GM19463 (cell line): ENCODE results near the gene EML6.

Experiments
- ATAC-seq: cut with Tn5 transposase; IDR thresholded peaks from one replicate; pipeline ENCODE4 v1.9.1; 2021; ENCODE audit warnings: mild to moderate bottlenecking, moderate library complexity; ENCODE audit not compliant: unreplicated experiment

EML6 gene

GRCh38 chr2:54936766-54937165 is 213.3 kb downstream of the EML6 start:
- no peak for ATAC-seq

DNA sequence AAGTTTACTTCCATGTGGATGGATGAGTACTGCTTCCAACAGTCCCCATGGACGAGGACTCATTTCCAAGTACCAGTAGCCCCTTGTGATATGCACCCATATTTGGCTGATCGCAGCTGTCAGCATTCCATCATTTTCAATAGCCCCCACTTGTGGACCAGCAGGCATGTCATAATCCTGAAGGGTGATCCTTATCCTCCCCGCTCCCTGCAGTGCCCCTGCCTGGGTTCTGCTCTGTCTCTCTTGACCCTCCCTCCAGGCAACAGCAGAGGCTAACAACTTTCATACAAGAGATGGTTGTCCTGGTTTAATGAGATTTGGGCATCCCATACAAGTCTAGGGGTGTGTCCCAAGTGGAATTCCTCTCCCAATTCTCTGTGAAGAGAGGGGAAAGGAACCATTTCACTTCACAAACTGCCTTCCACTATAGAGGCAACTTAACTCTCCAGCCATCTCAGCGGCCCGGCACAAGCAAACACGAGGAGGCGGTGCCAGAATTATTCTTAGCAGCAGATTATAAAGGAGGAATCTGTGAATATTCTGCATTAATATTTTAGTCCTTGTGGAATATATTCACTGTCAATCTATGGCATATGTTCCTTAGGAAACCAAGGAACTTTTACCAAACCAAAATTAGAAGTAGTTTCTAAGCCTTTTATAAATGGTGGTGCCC is 216.1 kb downstream of the EML6 start:
- ATAC-seq, result no peak

DNA sequence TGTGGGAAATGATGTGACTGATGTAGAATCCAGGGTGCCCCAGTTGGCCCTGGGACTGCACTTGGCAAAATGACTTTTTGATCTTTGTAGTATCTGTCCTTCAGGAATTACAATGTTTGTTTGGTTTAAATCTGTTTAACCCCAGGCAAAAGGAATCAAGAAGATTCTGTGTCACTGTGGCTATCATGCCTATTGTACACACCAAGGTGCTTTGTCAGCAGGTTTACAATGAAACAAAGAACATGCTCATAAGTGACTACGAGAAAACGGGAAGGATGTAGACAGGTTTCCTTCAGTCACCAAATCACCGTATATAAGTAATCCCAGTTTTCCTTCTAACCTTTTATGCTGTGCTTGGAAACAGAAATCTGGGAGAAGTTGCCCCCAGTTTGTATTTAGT is 217.3 kb downstream of the EML6 start:
- ATAC-seq, result no peak

- no peak for ATAC-seq
Measured at GRCh38 chr2:54941248-54941984, 218.0 kb downstream of the EML6 start.

- no peak for ATAC-seq
Measured at GRCh38 chr2:54942373-54942772, 218.9 kb downstream of the EML6 start.

- no peak for ATAC-seq
Measured at GRCh38 chr2:54944724-54945326, 221.4 kb downstream of the EML6 start.

DNA sequence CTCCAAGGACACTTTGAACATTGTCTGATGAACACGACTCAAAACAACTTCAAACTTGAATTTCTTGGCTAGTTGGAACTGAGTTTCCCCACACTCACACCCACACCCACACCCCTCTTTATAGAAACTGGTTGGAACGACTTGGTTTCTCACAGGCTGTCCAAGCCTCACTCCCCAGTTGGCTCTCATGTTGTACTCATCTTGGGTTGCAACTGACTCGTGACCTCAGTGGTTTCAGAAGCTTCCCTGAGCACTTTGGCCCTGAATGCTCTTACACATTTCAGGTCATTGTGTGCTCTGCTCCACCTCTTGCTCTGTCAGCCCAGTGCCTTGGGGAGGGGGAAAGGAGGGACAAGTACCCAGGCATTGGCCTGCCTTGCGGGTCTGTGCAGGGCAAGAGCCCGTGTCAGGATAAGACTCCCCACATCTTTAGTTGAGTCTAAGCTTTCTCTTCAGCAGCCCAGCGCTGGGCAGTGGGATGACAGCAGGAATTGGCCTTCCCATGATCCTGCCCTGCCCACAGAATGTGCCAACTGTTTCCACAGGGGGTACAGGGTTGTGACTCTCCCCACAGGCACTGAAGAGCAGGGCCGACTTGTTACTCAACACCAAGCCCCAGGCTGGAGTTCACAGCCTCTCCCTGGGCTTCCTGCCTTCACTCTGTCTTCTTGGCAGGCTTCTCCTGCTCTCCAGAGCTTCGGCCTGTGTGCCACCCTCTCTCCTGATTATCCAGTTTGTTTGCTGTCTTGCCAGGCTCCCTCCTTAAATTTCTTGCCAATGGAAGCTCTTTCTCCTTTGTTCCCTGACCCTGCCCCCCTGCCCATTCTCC is 222.1 kb downstream of the EML6 start:
- peak; percentile 88 for ATAC-seq

GRCh38 chr2:54946220-54946805 is 222.9 kb downstream of the EML6 start:
- ATAC-seq, result no peak

DNA sequence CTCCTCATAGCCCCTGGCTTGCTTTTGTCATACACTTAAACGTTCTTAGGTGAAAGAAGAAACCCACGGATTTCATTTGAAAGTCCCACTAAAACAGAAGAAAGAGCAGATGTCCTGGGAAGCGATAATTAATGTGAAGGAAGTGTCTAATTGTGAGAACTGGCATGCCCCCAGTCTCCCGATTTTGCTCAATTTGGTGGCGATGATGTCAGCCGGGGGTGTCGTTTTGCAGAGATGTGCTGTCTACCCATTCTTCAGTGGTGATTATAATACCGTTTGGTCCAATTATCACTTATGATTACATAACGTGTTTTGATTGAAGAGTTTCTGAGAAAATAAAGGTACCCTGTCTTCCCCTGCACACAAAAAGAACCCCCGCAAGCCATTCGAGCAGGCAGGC is 223.7 kb downstream of the EML6 start:
- ATAC-seq, result no peak

- no peak for ATAC-seq
Measured at GRCh38 chr2:54947646-54948045, 224.2 kb downstream of the EML6 start.

DNA sequence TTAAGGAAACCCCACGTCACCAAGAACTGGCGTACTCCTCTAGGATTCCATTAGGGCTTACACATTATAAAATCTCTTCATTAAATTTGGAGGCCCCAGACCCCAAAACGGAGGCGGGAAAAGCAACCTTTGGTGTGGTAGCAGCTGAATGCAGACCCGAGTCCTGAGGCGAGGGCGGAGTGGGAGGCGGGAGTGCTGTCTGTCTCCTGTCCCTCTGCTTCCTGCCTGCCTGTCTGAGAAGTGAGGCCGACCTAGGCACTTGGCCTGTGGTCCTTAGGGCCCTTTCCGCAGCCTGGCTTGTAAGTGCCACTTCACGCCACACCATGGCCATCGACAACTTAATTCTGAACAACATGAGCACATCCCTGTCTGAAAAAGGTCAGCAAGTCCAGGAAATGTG is 224.7 kb downstream of the EML6 start:
- ATAC-seq, result no peak

DNA sequence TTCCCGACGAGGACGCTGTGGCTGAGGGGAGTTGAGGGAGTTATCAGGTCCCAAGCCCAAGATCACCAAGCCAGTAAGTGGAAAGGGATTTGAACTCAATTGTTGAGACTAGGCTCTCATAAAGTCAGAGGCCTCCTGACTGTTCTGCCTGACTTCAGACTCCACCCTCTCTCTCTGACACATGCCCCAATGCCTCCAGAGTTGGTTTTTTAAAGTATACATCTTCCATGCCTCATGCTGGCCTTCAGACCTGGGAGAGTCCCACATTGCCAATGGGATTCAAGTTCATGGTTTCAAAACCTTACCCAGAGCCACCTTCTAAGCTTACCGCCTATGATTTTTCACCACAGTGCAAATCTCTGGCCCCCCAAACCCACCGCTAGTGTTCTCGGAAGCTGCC is 226.0 kb downstream of the EML6 start:
- ATAC-seq, result no peak

GRCh38 chr2:54950811-54951210 is 227.3 kb downstream of the EML6 start:
- ATAC-seq, result no peak

DNA sequence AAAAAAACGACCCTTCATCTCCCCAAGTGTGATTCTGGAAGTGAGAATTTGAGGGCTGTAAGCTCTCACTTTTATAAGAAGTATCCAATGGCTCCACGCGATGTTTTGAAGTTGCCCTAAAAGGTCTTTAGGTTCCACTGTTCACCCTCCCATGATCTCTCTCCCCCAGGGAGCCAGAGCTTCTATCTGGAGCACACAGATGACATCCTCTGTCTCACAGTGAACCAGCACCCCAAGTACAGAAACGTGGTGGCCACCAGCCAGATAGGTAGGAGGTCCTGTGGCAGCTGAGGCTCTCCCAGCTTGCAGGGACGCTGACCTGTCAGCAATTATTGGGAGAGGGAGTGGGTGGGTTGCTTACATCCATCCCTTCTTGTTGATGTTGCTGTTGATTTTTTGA is 229.0 kb downstream of the EML6 start:
- no peak for ATAC-seq

DNA sequence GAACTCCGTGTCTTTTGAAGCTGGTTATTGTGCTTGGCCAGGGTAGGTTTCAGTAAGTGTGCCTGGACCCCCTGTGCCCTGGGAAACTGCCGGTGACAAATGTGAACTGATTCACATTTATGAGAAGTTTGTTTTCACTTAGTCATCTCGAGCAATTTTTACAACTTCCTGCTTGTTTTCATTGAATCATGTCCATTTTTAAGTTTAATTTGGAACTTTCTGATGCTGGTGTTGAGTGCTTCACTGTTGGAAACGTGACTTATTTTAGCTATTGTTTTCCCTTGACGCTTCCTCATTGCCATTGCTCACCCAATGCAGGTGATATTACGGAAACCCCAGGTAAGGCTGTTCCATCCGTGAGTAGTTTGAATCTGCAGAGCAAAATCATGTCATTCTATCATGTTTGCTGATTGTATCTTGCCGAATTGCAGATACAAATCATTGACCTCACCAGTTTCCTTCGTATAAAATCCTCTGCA is 229.6 kb downstream of the EML6 start:
- no peak for ATAC-seq

DNA sequence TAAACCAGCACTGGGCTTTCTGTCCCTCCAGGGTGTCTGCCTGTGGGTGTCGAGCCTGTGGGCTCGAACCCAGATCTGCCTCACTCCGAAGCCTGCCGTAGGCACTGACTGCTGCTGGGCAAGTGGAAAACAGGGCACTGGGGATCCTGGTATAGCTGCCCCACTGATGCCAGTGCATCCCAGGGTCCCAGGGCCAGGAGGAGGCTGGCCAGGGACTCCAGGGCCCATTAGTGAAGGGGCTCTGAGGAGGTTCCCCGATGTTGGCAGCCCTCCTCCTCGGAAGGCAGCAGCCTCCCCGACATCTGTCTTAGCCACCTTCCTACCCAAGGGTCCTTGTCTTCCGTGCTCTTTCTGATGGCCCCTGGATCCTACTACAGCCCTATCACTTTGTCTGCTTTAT is 230.7 kb downstream of the EML6 start:
- no peak for ATAC-seq

DNA sequence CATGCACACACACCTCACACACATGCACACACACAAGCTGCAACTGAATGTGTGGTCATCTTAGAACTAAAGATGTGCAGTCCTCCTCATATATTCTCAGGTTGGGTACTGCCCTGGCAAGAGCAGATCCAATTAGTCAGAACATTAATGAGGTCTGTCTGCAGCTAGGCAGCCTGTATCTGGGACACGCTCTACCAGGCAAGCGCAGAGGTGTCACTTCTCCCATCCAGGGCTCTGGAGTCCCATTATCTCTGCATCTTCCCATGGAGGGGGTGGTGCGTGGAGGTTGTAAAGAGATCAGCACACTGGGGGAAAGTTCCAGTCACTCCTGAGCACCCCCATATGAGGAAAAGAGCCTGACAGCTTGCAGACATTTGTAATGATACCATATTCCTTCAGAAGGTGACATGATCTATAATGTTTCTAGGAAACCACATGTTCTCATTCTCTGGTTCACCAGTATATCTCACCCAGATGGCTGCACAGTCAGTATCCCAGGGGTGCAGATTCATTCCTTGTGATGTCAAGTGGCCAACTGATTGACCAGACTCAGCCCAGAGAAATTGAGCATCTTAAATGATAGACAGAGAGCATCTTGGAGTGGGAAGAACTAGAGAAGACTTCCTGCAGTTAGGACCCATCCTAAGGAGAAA is 231.4 kb downstream of the EML6 start:
- ATAC-seq, result no peak

DNA sequence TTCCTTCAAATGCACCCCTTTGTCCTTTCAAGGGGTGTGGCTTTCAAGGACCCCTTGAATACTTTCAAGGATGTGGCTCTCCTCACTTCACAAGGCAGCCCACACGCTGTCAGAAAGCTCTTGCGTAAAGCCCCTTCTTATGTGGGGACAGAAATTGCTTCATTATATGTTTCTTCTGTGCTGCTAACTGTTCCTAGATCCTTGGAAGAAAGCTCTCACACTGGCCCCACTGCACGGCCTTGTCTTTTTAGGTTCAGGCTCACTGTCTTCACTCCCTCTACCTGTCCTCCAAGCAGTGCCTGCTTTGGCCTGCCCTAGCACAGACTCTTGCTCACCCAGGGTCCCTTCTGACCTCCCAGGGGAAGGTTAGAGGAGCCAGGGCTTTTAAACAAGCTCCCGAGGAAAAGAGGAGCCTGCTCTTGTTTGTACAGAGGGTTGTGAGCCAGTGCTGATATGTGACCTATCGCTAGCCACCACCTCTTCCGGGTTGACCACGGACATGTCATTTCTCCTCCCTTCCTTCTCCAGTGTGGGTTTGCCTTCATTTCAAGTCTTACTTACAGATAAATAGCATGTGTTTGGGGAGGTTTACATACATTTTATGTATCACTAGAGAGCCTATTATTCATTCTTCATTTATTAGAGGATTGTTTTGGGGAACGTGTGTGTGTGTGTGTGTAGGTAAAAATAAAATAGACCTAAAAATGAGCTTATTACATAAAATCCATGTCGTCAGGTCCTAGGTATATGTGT is 232.1 kb downstream of the EML6 start:
- no peak for ATAC-seq

DNA sequence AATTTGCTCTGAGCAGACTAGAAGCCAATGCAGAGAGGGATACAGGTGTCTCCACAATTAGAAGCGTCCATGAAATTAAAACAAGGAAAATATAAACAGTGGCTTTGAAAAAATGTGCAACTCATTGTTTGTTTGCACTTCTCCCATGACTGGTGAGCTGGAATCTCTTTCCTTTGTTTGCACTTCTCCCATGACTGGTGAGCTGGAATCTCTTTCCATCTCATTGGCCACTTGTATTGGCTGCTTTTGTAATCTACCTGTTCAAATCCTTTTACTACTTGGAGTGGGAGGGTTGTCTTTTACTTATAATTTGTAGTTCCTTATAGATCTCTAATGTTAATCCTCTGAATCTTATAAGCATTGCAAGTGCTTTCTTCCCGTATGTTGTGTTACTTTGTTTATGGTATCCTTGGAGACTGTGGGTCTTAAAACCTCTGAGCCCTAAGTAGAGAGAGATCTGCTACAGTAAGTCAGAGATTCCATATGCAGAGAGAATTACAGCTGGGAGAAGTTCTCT is 232.7 kb downstream of the EML6 start:
- ATAC-seq, result no peak
